ENCODE measurements around the gene KREMEN2. TPM values are rescaled to one million over a fixed set of nuclear protein-coding genes. Genes with fewer than 3 reads are reported as not detected.
A peak's percentile ranks its signal among the peaks of the same experiment; 100 is the strongest.

The KREMEN2 gene
- total and polyA plus RNA-seq, 9 of the 15 experiments (the other 6 are each of a cell fraction or from before 2014, with no cell fraction given): 0.04 to 7.7 (median 1.5) TPM; not detected in 1

- TF ChIP-seq, protein P1, sequence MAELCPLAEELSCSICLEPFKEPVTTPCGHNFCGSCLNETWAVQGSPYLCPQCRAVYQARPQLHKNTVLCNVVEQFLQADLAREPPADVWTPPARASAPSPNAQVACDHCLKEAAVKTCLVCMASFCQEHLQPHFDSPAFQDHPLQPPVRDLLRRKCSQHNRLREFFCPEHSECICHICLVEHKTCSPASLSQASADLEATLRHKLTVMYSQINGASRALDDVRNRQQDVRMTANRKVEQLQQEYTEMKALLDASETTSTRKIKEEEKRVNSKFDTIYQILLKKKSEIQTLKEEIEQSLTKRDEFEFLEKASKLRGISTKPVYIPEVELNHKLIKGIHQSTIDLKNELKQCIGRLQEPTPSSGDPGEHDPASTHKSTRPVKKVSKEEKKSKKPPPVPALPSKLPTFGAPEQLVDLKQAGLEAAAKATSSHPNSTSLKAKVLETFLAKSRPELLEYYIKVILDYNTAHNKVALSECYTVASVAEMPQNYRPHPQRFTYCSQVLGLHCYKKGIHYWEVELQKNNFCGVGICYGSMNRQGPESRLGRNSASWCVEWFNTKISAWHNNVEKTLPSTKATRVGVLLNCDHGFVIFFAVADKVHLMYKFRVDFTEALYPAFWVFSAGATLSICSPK (IDR thresholded peaks at IDR 0.05; ENCODE audit: borderline replicate concordance): peak; percentile 96; the same call in 1 of the 2 replicates
- TF ChIP-seq SRSF7 (optimal IDR thresholded peaks at IDR 0.05; ENCODE audit: low read depth, low read length): no peak
- TF ChIP-seq ZMIZ1 (IDR thresholded peaks at IDR 0.05; ENCODE audit: low read depth in 2 of 2, low read length in 2 of 2): no peak
- TF ChIP-seq RBM15 (IDR thresholded peaks at IDR 0.05; ENCODE audit: insufficient read depth, low read length): no peak
- peak; percentile 88 for TF ChIP-seq BCOR (IDR thresholded peaks at IDR 0.05)
- TF ChIP-seq HEY1 (CRISPR knock-in tag; IDR thresholded peaks at IDR 0.05; ENCODE audit: borderline replicate concordance): 0 out of 2 replicates have a peak, but pooled peaks have one; percentile 33
- TF ChIP-seq ARNT (IDR thresholded peaks at IDR 0.05): peak; percentile 32 to 56; a peak in 3 of 4 replicates
- TF ChIP-seq ZNF512 (tag; IDR thresholded peaks at IDR 0.05): peak; percentile 96
- TF ChIP-seq POLR2AphosphoS5 (IDR thresholded peaks at IDR 0.05; ENCODE audit: control insufficient read depth, insufficient read depth, low read depth, low read length): no peak
- peak; percentile 41; the same call in 1 of the 2 replicates for TF ChIP-seq MTA1 (IDR thresholded peaks at IDR 0.05; ENCODE audit: borderline replicate concordance)
- TF ChIP-seq TCFL5 (CRISPR knock-in tag; conservative IDR thresholded peaks at IDR 0.05): no peak
- no peak for TF ChIP-seq CHD2 (IDR thresholded peaks at IDR 0.05; ENCODE audit: low read depth, low read length)
- TF ChIP-seq, protein P2, sequence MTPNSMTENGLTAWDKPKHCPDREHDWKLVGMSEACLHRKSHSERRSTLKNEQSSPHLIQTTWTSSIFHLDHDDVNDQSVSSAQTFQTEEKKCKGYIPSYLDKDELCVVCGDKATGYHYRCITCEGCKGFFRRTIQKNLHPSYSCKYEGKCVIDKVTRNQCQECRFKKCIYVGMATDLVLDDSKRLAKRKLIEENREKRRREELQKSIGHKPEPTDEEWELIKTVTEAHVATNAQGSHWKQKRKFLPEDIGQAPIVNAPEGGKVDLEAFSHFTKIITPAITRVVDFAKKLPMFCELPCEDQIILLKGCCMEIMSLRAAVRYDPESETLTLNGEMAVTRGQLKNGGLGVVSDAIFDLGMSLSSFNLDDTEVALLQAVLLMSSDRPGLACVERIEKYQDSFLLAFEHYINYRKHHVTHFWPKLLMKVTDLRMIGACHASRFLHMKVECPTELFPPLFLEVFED (CRISPR knock-in tag; conservative IDR thresholded peaks at IDR 0.05): 0 out of 2 replicates have a peak, but pooled peaks have one; percentile 10
- TF ChIP-seq LARP7 (IDR thresholded peaks at IDR 0.05): 0 out of 2 replicates have a peak, but pooled peaks have one; percentile 81
- no peak for TF ChIP-seq ZFP30 (CRISPR knock-in tag; IDR thresholded peaks at IDR 0.05; ENCODE audit: borderline replicate concordance)
- no peak for TF ChIP-seq ZNF778 (CRISPR knock-in tag; IDR thresholded peaks at IDR 0.05)
- TF ChIP-seq, protein P3, sequence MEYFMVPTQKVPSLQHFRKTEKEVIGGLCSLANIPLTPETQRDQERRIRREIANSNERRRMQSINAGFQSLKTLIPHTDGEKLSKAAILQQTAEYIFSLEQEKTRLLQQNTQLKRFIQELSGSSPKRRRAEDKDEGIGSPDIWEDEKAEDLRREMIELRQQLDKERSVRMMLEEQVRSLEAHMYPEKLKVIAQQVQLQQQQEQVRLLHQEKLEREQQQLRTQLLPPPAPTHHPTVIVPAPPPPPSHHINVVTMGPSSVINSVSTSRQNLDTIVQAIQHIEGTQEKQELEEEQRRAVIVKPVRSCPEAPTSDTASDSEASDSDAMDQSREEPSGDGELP (CRISPR knock-in tag; IDR thresholded peaks at IDR 0.05; ENCODE audit: borderline replicate concordance): no peak
- TF ChIP-seq CREBBP (IDR thresholded peaks at IDR 0.05; ENCODE audit: low read depth, low read length): no peak
- 0 out of 2 replicates have a peak, but pooled peaks have one; percentile 8 for TF ChIP-seq ARID2 (IDR thresholded peaks at IDR 0.05)
- TF ChIP-seq MTA2 (IDR thresholded peaks at IDR 0.05; ENCODE audit: low read depth): peak; percentile 48; the same call in 1 of the 2 replicates
Measured at GRCh38 chr16:2982402-2982801, 18.3 kb downstream of the KREMEN2 start (continued).

Measured in K562 (cell line).